ENCODE measurements around the gene RIPOR3.

RIPOR3 gene

DNA sequence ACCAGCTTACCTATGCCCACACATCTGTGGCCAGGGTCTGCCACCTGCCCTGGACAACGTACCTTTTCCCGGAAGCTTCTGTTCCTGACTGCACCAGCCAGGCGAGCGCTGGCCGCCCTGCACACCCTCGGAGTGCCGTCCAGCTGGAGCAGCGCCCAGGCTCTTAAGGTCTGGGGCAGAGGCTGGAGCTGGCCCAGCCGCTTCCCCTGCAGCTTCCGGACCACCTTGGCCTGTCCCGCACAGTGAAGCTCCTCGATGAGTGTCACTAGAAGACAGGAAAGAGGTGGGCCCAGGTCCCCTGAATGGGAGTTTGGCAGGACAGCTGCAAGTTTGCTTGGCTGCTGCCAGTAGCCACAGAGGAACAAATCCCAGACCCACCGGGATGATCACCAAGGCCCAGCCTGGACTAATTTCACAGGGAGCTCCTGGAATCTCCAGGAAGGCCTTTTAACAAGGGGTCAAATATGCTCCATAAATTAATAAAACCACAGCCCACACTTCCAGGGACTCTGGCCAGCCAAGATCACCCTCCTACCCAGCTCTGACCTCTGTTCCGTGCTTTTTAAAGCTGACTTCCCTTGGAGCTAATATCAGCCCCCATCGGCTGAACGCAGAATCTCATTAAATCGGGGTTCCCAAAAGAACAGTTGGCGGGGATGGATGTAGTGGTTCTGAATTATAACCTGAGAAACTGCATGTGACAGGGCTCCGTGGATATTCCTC, 98.9 kb downstream of the RIPOR3 start:
- TF ChIP-seq CTCF (IDR thresholded peaks at IDR 0.05; ENCODE audit: extremely low read depth, insufficient read depth, missing control alignments), result no peak
- no peak for DNase-seq (ENCODE audit: low spot score)
- in situ Hi-C loops (cut with MboI; ENCODE audit: low pct_unique_long_range_greater_than_20kb, low sequenced_read_pairs, unreplicated experiment), result no loop called here

DNA sequence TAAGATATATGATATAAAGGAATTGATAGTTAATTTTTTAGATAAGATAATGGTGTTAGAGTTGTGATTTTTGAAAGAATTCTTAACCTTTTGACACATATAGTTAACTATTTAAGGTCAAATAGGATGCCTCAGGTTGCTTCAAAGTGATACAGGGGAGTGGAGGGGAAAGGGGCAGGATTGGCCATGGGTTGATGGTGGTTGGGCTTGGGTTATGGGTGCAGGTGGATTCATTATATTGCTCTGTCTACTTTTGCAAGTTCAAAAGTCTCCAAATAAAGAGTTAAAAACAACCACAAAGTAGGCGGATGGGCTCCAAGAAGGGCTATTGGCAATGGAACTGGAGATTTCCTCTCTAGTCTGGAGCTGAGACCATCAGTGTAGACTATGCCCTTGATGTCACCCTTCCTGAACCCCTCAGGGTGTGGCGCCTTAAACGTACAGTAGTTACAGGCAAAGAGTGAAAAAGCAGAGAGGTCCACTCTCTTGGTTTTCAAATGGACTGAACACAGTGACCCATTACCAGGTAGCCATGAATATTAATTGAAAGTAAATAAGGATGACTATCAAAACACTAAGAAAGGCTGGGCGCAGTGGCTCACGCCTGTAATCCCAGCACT, 100.0 kb downstream of the RIPOR3 start:
- no peak for DNase-seq (ENCODE audit: low spot score)
- no peak for TF ChIP-seq CTCF (IDR thresholded peaks at IDR 0.05; ENCODE audit: extremely low read depth, insufficient read depth, missing control alignments)
- in situ Hi-C loops (cut with MboI; ENCODE audit: low pct_unique_long_range_greater_than_20kb, low sequenced_read_pairs, unreplicated experiment), result no loop called here

- in situ Hi-C loops (cut with MboI; ENCODE audit: low pct_unique_long_range_greater_than_20kb, low sequenced_read_pairs, unreplicated experiment), result no loop called here
- TF ChIP-seq CTCF (IDR thresholded peaks at IDR 0.05; ENCODE audit: extremely low read depth, insufficient read depth, missing control alignments), result no peak
- no peak for DNase-seq (ENCODE audit: low spot score)
Observed at GRCh38 chr20:50590348-50590664, 101.0 kb downstream of the RIPOR3 start.

- TF ChIP-seq CTCF (IDR thresholded peaks at IDR 0.05; ENCODE audit: extremely low read depth, insufficient read depth, missing control alignments), result no peak
- DNase-seq (ENCODE audit: low spot score), result no peak
- in situ Hi-C loops (cut with MboI; ENCODE audit: low pct_unique_long_range_greater_than_20kb, low sequenced_read_pairs, unreplicated experiment), result no loop called here
Observed at GRCh38 chr20:50589548-50590347, 101.6 kb downstream of the RIPOR3 start.

DNA sequence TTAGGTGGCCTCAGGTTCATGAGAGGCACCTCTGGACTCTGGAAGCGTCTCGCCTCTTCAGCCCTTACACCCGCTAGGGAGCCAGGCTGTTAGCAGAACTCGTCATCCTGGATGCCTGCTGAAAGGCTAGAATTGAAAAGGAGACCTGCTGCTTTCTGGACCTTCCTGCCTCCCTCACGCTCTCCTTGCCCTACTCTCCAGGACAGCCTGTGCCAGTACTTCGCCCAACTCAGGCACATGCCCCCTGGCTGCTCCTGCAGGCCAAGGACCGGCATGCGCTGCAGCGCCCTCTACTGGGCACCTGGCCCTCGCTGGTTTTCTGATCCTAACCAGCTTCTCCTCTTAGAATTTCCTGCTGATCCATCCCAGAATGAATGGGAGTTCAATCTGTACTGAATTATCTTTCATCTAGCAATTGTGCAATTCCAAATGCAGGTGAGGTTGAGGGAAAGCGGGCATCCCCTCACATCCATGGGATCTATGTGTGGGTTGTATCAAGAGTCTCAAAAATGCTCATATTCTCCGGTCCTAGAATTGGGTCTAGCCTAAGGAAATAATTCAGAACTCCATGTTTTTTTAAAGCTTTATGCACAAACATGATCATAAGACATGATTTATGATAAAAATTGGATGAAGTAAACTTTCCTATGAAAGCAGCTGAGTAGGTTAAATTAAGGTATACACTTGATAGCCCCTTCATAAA, 103.2 kb downstream of the RIPOR3 start:
- in situ Hi-C loops (cut with MboI; ENCODE audit: low pct_unique_long_range_greater_than_20kb, low sequenced_read_pairs, unreplicated experiment), result no loop called here
- peak; percentile 84 for DNase-seq (ENCODE audit: low spot score)
- TF ChIP-seq CTCF (IDR thresholded peaks at IDR 0.05; ENCODE audit: extremely low read depth, insufficient read depth, missing control alignments), result peak; percentile 91

GRCh38 chr20:50587291-50587961, 103.9 kb downstream of the RIPOR3 start:
- no peak for DNase-seq (ENCODE audit: low spot score)
- in situ Hi-C loops (cut with MboI; ENCODE audit: low pct_unique_long_range_greater_than_20kb, low sequenced_read_pairs, unreplicated experiment), result no loop called here
- TF ChIP-seq CTCF (IDR thresholded peaks at IDR 0.05; ENCODE audit: extremely low read depth, insufficient read depth, missing control alignments), result no peak

All from GM13977 (cell line).